K562 (cell line): Measurements from ENCODE around the gene B9D2. TPM values are rescaled to one million over a fixed set of nuclear protein-coding genes. Genes with fewer than 3 reads are reported as not detected.
A peak's percentile ranks its signal among the peaks of the same experiment; 100 is the strongest.

Source experiments
- CHD2 ChIP-seq: IDR thresholded peaks from 2 replicates; pipeline ENCODE4 v1.6.1; 2011; ENCODE audit warnings: low read depth, low read length
- JUN ChIP-seq, 2 experiments: sonication (generic) in 1 of 2; formaldehyde crosslinking in 1 of 2; IDR thresholded peaks; 2 replicates each; pipeline versions ENCODE4 v1.6.1 to v1.8.0; 2012 to 2022; ENCODE audit warnings: borderline replicate concordance in 2 of 2, mild to moderate bottlenecking in 2 of 2, improper control_type of control experiment in 1 of 2, low read depth in 1 of 2, low read length in 1 of 2, missing genetic modification reagents in 1 of 2
- POLR3G ChIP-seq: IDR thresholded peaks from 2 replicates; pipeline ENCODE4 v1.6.1; 2011; ENCODE audit not compliant: insufficient read length, insufficient replicate concordance; ENCODE audit errors: extremely low read depth
- SIRT6 ChIP-seq: IDR thresholded peaks from one replicate; pipeline ENCODE4 v1.6.1; 2012; ENCODE audit warnings: low read depth, mild to moderate bottlenecking, control low read depth, inconsistent platforms, low read length, moderate library complexity
- SMARCB1 ChIP-seq: IDR thresholded peaks from 2 replicates; pipeline ENCODE4 v1.6.1; 2011; ENCODE audit warnings: improper control_type of control experiment, low read depth; ENCODE audit not compliant: insufficient read length
- ZC3H8 ChIP-seq: fragments of 450-650 bp; IDR thresholded peaks from 2 replicates; pipeline ENCODE4 v1.6.1; 2017
- ZFX ChIP-seq: sonication (generic); formaldehyde crosslinking; IDR thresholded peaks from 2 replicates; pipeline ENCODE4 v1.8.0; 2022; ENCODE audit warnings: mild to moderate bottlenecking, missing genetic modification reagents, moderate library complexity
- ZNF239 ChIP-seq: fragments of 250-450 bp; sonication (Bioruptor Pico); IDR thresholded peaks from 2 replicates; pipeline ENCODE4 v1.4.0; 2020; ENCODE audit warnings: mild to moderate bottlenecking
- ZNF3 ChIP-seq: fragments of 250-450 bp; sonication (Bioruptor Pico); IDR thresholded peaks from 2 replicates; pipeline ENCODE4 v1.5.0; 2021; ENCODE audit warnings: mild to moderate bottlenecking, moderate library complexity
- ZNF384 ChIP-seq: IDR thresholded peaks from 2 replicates; pipeline ENCODE4 v1.6.1; 2012; ENCODE audit warnings: low read depth, low read length, improper control_type of control experiment
- polyA plus RNA-seq, 8 experiments: library from polyadenylated mRNA; depleted of rRNA in 4 of 8; stranded (reverse) in 5 of 8; unstranded in 3 of 8; fragments of >200 nt; fragmentation: Nextera tagmentation in 2 of 8; fragmentation: Illumina TruSeq in 1 of 8; extraction: Ambion mirVana in 2 of 8; extraction: Trizol in 1 of 8; gene quantifications; 2 replicates each; pipeline versions ENCODE4 v1.2.1 to v1.2.3, GENCODE V29; 2011 to 2014; ENCODE audit warnings: inconsistent platforms in 1 of 8, missing spikeins in 1 of 8
- total RNA-seq, 7 experiments: library from RNA; depleted of rRNA in 6 of 7; stranded (reverse); fragments of >200 nt in 6 of 7; fragmentation: Illumina TruSeq in 2 of 7; extraction: Trizol in 2 of 7; gene quantifications; 2 replicates each; pipeline versions ENCODE4 v1.2.1 to v1.2.3, GENCODE V29; 2011 to 2021; ENCODE audit warnings: low replicate concordance in 1 of 7
- TF ChIP-seq, protein P1 (sequence below), 2 experiments: fragments of 150-350 bp in 1 of 2; IDR thresholded peaks; 2 replicates each; pipeline ENCODE4 v1.6.1; 2012 to 2016; ENCODE audit warnings: low read depth in 2 of 2, low read length in 2 of 2, mild to moderate bottlenecking in 1 of 2, moderate library complexity in 1 of 2
- TF ChIP-seq, protein P2 (sequence below): fragments of 250-450 bp; sonication (Bioruptor Pico); IDR thresholded peaks from 2 replicates; pipeline ENCODE4 v1.8.0; 2022; ENCODE audit warnings: moderate library complexity, mild to moderate bottlenecking, inconsistent platforms
- TF ChIP-seq, protein P3 (sequence below): fragments of 450-650 bp; formaldehyde crosslinking; IDR thresholded peaks from 2 replicates; pipeline ENCODE4 v1.4.0; 2020; ENCODE audit warnings: mild to moderate bottlenecking
- TF ChIP-seq, protein P4 (sequence below): sonication (generic); formaldehyde crosslinking; IDR thresholded peaks from 2 replicates; pipeline ENCODE4 v1.8.0; 2022; ENCODE audit warnings: mild to moderate bottlenecking, missing genetic modification reagents, borderline replicate concordance
- TF ChIP-seq, protein P5 (sequence below), 2 experiments: fragments of 450-650 bp; conservative IDR thresholded peaks; 2 replicates each; pipeline ENCODE4 v1.6.1; 2017; ENCODE audit warnings: mild to moderate bottlenecking in 2 of 2, moderate library complexity in 2 of 2
- TF ChIP-seq, protein P6 (sequence below): fragments of 250-450 bp; sonication (Bioruptor Pico); IDR thresholded peaks from 2 replicates; pipeline ENCODE4 v1.8.0; 2021; ENCODE audit warnings: borderline replicate concordance, mild to moderate bottlenecking, moderate library complexity; ENCODE audit not compliant: poor library complexity, severe bottlenecking

The B9D2 gene
- total and polyA plus RNA-seq, 9 of the 15 experiments (the other 6 are each of a cell fraction or from before 2014, with no cell fraction given): 0.83 to 6.9 (median 2.8) TPM

DNA sequence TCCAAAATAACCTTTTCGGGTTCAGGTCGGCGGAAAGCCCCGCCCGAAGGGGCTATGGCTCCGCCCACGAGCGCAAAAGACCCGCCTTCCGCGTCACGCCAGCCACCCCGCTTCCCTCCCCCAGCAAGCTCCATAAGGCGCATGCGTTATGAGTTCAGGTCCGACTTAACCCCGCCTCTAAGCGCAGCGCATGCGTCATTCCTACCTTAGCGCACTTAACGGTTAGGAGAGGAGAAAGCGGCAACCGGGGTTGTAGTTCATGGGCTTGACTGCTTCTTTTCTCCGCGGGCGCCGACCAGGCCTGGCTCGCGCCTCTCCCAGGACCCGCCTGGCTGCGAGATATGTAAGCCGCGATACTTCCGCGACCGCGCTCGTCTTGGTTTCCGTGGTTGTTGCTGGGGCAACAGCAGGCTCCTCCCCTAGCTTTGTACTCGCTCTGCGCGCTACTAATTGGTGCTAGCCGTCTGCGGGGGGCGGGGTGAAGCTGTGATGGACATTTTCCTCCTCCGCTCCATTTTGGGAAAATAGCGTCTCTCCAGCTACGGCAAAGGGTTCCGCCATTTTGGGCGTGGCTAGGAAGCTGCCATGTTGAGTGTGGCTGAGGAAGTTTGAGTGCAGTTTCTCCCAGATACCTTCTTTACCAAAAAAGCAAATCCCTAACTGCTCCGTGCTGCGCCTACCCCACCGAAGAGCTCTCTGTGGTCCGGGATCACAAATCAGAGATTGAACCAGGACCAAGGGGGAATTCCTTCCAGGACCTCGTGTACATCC, at the start of gene B9D2 (continued):
- TF ChIP-seq ZNF239 (CRISPR knock-in tag) (no peak), SMARCB1 (no peak), ZC3H8 (no peak), POLR3G (no peak), CHD2 (peak; percentile 52; the same call in 1 of the 2 replicates), SIRT6 (no peak), JUN (IDR thresholded peaks at IDR 0.05; ENCODE audit: borderline replicate concordance, low read depth, low read length) (no peak), JUN (CRISPR knock-in tag; IDR thresholded peaks at IDR 0.05; ENCODE audit: borderline replicate concordance) (no peak), ZNF384 (no peak), ZFX (CRISPR knock-in tag) (peak; percentile 85), ZNF3 (CRISPR knock-in tag) (no peak)
- TF ChIP-seq, protein P1, sequence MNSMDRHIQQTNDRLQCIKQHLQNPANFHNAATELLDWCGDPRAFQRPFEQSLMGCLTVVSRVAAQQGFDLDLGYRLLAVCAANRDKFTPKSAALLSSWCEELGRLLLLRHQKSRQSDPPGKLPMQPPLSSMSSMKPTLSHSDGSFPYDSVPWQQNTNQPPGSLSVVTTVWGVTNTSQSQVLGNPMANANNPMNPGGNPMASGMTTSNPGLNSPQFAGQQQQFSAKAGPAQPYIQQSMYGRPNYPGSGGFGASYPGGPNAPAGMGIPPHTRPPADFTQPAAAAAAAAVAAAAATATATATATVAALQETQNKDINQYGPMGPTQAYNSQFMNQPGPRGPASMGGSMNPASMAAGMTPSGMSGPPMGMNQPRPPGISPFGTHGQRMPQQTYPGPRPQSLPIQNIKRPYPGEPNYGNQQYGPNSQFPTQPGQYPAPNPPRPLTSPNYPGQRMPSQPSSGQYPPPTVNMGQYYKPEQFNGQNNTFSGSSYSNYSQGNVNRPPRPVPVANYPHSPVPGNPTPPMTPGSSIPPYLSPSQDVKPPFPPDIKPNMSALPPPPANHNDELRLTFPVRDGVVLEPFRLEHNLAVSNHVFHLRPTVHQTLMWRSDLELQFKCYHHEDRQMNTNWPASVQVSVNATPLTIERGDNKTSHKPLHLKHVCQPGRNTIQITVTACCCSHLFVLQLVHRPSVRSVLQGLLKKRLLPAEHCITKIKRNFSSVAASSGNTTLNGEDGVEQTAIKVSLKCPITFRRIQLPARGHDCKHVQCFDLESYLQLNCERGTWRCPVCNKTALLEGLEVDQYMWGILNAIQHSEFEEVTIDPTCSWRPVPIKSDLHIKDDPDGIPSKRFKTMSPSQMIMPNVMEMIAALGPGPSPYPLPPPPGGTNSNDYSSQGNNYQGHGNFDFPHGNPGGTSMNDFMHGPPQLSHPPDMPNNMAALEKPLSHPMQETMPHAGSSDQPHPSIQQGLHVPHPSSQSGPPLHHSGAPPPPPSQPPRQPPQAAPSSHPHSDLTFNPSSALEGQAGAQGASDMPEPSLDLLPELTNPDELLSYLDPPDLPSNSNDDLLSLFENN (IDR thresholded peaks at IDR 0.05; ENCODE audit: low read depth in 2 of 2, low read length in 2 of 2): no peak
- TF ChIP-seq, protein P2, sequence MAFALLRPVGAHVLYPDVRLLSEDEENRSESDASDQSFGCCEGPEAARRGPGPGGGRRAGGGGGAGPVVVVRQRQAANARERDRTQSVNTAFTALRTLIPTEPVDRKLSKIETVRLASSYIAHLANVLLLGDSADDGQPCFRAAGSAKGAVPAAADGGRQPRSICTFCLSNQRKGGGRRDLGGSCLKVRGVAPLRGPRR: no peak
- TF ChIP-seq, protein P3, sequence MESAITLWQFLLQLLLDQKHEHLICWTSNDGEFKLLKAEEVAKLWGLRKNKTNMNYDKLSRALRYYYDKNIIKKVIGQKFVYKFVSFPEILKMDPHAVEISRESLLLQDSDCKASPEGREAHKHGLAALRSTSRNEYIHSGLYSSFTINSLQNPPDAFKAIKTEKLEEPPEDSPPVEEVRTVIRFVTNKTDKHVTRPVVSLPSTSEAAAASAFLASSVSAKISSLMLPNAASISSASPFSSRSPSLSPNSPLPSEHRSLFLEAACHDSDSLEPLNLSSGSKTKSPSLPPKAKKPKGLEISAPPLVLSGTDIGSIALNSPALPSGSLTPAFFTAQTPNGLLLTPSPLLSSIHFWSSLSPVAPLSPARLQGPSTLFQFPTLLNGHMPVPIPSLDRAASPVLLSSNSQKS (CRISPR knock-in tag): 0 out of 2 replicates have a peak, but pooled peaks have one; percentile 70
- TF ChIP-seq, protein P4, sequence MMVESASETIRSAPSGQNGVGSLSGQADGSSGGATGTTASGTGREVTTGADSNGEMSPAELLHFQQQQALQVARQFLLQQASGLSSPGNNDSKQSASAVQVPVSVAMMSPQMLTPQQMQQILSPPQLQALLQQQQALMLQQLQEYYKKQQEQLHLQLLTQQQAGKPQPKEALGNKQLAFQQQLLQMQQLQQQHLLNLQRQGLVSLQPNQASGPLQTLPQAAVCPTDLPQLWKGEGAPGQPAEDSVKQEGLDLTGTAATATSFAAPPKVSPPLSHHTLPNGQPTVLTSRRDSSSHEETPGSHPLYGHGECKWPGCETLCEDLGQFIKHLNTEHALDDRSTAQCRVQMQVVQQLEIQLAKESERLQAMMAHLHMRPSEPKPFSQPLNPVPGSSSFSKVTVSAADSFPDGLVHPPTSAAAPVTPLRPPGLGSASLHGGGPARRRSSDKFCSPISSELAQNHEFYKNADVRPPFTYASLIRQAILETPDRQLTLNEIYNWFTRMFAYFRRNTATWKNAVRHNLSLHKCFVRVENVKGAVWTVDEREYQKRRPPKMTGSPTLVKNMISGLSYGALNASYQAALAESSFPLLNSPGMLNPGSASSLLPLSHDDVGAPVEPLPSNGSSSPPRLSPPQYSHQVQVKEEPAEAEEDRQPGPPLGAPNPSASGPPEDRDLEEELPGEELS (CRISPR knock-in tag): no peak
- TF ChIP-seq, protein P5, sequence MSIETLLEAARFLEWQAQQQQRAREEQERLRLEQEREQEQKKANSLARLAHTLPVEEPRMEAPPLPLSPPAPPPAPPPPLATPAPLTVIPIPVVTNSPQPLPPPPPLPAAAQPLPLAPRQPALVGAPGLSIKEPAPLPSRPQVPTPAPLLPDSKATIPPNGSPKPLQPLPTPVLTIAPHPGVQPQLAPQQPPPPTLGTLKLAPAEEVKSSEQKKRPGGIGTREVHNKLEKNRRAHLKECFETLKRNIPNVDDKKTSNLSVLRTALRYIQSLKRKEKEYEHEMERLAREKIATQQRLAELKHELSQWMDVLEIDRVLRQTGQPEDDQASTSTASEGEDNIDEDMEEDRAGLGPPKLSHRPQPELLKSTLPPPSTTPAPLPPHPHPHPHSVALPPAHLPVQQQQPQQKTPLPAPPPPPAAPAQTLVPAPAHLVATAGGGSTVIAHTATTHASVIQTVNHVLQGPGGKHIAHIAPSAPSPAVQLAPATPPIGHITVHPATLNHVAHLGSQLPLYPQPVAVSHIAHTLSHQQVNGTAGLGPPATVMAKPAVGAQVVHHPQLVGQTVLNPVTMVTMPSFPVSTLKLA (conservative IDR thresholded peaks at IDR 0.05): peak in 1 of 2 experiments; percentile 67; a peak in 1 of 4 replicates
- TF ChIP-seq, protein P6, sequence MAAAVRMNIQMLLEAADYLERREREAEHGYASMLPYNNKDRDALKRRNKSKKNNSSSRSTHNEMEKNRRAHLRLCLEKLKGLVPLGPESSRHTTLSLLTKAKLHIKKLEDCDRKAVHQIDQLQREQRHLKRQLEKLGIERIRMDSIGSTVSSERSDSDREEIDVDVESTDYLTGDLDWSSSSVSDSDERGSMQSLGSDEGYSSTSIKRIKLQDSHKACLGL: no peak
